ENCODE measurements around the gene REEP2.

DNA sequence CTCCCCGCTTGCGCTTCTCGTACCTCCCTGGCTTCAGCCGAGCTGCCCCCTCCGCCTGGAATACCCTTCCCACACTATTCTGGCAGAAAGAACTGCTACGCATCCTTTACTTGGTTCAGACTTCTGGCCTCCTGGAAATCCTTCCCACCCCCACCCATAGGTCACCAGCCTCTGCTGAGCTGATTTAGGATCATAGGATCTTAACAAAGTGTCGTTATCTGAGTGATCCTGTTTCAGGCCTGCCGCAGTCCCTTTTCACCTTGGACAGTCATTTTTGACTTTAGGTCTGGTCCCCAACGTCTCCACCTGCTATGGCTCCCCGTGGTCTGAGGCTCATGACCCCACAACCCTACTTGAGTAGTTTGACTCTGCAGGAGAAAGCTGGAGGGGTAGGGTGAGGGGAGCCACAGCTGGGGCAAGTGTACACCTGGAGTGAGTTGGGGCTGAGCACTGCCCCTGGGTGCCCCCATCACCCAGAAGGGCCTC is 53.7 kb downstream of the REEP2 start:
- TF ChIP-seq, protein P1, sequence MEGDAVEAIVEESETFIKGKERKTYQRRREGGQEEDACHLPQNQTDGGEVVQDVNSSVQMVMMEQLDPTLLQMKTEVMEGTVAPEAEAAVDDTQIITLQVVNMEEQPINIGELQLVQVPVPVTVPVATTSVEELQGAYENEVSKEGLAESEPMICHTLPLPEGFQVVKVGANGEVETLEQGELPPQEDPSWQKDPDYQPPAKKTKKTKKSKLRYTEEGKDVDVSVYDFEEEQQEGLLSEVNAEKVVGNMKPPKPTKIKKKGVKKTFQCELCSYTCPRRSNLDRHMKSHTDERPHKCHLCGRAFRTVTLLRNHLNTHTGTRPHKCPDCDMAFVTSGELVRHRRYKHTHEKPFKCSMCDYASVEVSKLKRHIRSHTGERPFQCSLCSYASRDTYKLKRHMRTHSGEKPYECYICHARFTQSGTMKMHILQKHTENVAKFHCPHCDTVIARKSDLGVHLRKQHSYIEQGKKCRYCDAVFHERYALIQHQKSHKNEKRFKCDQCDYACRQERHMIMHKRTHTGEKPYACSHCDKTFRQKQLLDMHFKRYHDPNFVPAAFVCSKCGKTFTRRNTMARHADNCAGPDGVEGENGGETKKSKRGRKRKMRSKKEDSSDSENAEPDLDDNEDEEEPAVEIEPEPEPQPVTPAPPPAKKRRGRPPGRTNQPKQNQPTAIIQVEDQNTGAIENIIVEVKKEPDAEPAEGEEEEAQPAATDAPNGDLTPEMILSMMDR (IDR thresholded peaks at IDR 0.05 in 2 of 3, conservative IDR thresholded peaks at IDR 0.05 in 1 of 3; ENCODE audit: borderline replicate concordance in 1 of 3, insufficient read depth in 1 of 3, low read depth in 2 of 3, low read length in 2 of 3): no peak
- TF ChIP-seq, protein P2, sequence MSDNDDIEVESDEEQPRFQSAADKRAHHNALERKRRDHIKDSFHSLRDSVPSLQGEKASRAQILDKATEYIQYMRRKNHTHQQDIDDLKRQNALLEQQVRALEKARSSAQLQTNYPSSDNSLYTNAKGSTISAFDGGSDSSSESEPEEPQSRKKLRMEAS (IDR thresholded peaks at IDR 0.05): no peak
- TF ChIP-seq YY1 (IDR thresholded peaks at IDR 0.05; ENCODE audit: extremely low read depth, insufficient replicate concordance, low read depth, low read length): no peak
- no peak for TF ChIP-seq POLR2A (IDR thresholded peaks at IDR 0.05; ENCODE audit: borderline replicate concordance, extremely low read depth, insufficient read depth, insufficient read length)
- no peak for TF ChIP-seq ELF1 (IDR thresholded peaks at IDR 0.05; ENCODE audit: borderline replicate concordance, low read depth)
- no peak for TF ChIP-seq SIN3A (IDR thresholded peaks at IDR 0.05; ENCODE audit: low read depth)
- TF ChIP-seq TCF7L2 (IDR thresholded peaks at IDR 0.05; ENCODE audit: borderline replicate concordance, extremely low read depth, insufficient read depth, insufficient read length): no peak
- TF ChIP-seq EGR1 (IDR thresholded peaks at IDR 0.05; ENCODE audit: low read depth): no peak
- no peak for TF ChIP-seq POLR2AphosphoS5 (IDR thresholded peaks at IDR 0.05; ENCODE audit: low read depth, low read length)
- TF ChIP-seq EZH2 (IDR thresholded peaks at IDR 0.05): no peak
